Kidney (tissue), 14 donors: ENCODE data around the gene HTATIP2. TPM values are rescaled to one million over a fixed set of nuclear protein-coding genes. Genes with fewer than 3 reads are reported as not detected.

Source experiments
- DNase-seq, 5 donors: peaks; one replicate each; pipeline ENCODE4 v3.0.0-alpha.2; 2013 to 2020
- FAIRE-seq: peaks from 2 replicates; lab custom pipeline; 2012; peaks lifted over from hg19 to GRCh38; lab: Jason Lieb, UNC
- H3K27ac ChIP-seq, 2 donors: one replicate each; pipeline ENCODE4 v1.7.0; 2013; ENCODE audit warnings: low read depth in 2 of 2, low read length in 2 of 2, inconsistent platforms in 1 of 2
- H3K27me3 ChIP-seq: one replicate; pipeline ENCODE4 v1.7.1; 2013; ENCODE audit warnings: low read length, inconsistent platforms; ENCODE audit not compliant: control insufficient read depth, insufficient read depth
- H3K36me3 ChIP-seq, 3 donors: one replicate each; pipeline versions ENCODE4 v1.7.0 to v1.7.1; 2013; ENCODE audit warnings: low read length in 3 of 3, control low read depth in 1 of 3, inconsistent platforms in 1 of 3; ENCODE audit not compliant: insufficient read depth in 3 of 3, control insufficient read depth in 2 of 3
- H3K4me1 ChIP-seq, 3 donors: one replicate each; pipeline versions ENCODE4 v1.7.0 to v1.7.1; 2013; ENCODE audit warnings: low read length in 3 of 3, inconsistent platforms in 1 of 3, low read depth in 1 of 3; ENCODE audit not compliant: control insufficient read depth in 2 of 3, insufficient read depth in 2 of 3
- H3K4me3 ChIP-seq, 3 donors: one replicate each; pipeline versions ENCODE4 v1.7.0 to v1.8.1; 2013; ENCODE audit warnings: low read length in 3 of 3, control low read depth in 1 of 3, inconsistent platforms in 1 of 3
- H3K9ac ChIP-seq, 3 donors: one replicate each; pipeline versions ENCODE4 v1.7.0 to v1.7.1; 2013; ENCODE audit warnings: low read length in 3 of 3, control low read depth in 1 of 3, inconsistent platforms in 1 of 3
- H3K9me3 ChIP-seq, 3 donors: one replicate each; pipeline versions ENCODE4 v1.7.0 to v1.7.1; 2013; ENCODE audit warnings: low read length in 3 of 3, control low read depth in 1 of 3, inconsistent platforms in 1 of 3; ENCODE audit not compliant: control insufficient read depth in 2 of 3, insufficient read depth in 1 of 3
- CTCF ChIP-seq: IDR thresholded peaks from 3 replicates; pipeline ENCODE4 v1.5.1; 2012; ENCODE audit warnings: mild to moderate bottlenecking, moderate library complexity, borderline replicate concordance; ENCODE audit not compliant: insufficient read depth; ENCODE audit errors: extremely low read depth
- intact Hi-C: fragments of 100-400 bp; cut with DNase I; formaldehyde crosslinking; loops from one replicate; pipeline ENCODE4 v1.11.1; 2022
- polyA plus RNA-seq: library from polyadenylated mRNA; stranded (reverse); fragments of 350-450 nt; fragmentation: Illumina TruSeq; extraction: RNeasy Lipid Tissue Mini Kit (QIAGEN cat#74804); gene quantifications from one replicate; pipeline ENCODE4 v1.2.3, GENCODE V29; 2014; ENCODE audit warnings: low read depth, low replicate concordance; ENCODE audit not compliant: insufficient read depth
- total RNA-seq: library from RNA; stranded (reverse); fragmentation: NEBNext Ultra II Directional; extraction: Animal tissue kit (Norgen Biotek cat#: 25700); gene quantifications from one replicate; pipeline ENCODE4 v1.2.1, GENCODE V29; 2021
- donor health status: control.
- donor health status: control.
- donor health status: control.
- donor health status: control.
- donor health status: control.
- donor health status: DM: yes; HTN: yes; CAD: no.
- donor health status: Normal renal cell carcinoma (clear cell type).

Gene HTATIP2
- total and polyA plus RNA-seq, 2 donors from 2014 or later = 37.5 to 57.8 TPM

DNA sequence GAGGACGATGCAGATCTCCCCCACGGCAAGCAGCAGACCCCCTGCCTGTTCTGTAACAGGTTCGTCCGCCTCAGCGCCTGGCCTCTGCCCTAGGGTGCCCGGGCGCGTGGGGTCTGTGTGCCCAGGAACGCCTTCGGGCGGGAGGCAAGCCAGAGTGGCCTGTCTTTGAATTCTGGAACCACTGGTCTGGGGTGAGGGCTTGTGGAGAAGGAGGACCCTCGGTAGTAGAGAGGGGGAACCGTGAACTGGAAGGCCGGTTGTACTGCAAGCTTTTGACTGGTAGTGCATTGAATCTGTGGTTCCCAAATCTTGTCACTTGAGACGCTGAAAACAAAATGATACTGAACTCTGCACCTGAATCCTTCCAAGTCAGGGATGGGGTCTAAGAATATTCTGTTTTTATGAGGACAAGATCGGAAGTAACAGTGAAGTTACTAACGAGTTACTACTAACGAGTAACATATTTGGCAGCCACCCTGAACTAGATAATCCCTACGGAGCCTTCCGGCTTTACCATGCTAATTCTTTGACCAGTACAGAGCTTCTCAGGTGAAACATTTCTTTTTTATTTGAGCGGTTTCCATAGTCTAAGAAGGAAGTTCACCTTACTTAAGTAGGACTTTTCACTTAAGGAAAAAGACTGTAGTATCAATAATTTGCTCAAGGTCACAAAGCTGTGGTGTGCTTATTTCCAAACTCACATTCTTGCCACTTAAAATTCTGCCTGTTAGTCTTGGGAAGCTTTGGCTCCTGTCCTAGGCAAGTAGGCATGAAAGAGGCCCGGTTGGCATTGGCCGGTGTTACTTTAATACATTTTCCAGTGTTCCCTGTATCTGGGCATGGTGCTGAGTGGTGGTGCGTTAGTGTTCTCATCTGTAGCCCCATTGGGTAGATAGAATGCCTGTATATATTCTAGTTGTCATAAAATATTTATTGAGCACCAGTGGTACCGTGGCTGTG lies 24.9 kb downstream of the HTATIP2 start:
- intact Hi-C loops = no loop called here
- Histone ChIP-seq H3K27ac (peak overlapping the region; percentile 83 to 95), H3K4me1 (peaks cover 0 to 10% (median 8%) of the 10 kb centered on the region in 3 donors), H3K36me3 (no peaks in the 10 kb centered on the region), H3K9ac (peak overlapping the region; percentile 36 to 93 (median 71)), H3K27me3 (no peaks in the 10 kb centered on the region), H3K4me3 (peak overlapping the region; percentile 56 to 87 (median 75)), H3K9me3 (no peaks in the 10 kb centered on the region)
- DNase-seq = peak in 2 of 5 donors; percentile 7 to 61
- FAIRE-seq = no peak
- no peak for TF ChIP-seq CTCF

GRCh38 chr11:20397281-20397680 lies 33.8 kb downstream of the HTATIP2 start:
- no peaks in the 10 kb centered on the region for H3K4me1 ChIP-seq
- peak; percentile 25 for TF ChIP-seq CTCF
- H3K9ac ChIP-seq = no peak overlapping the region
- no peak overlapping the region for H3K27ac ChIP-seq
- H3K4me3 ChIP-seq = no peak overlapping the region
- FAIRE-seq (no peak), DNase-seq (peak in 3 of 5 donors; percentile 40 to 89 (median 85))
- H3K36me3 ChIP-seq = peaks cover 0 to 9% (median 0%) of the 10 kb centered on the region in 3 donors
- H3K27me3 ChIP-seq = no peaks in the 10 kb centered on the region
- H3K9me3 ChIP-seq = no peaks in the 10 kb centered on the region
- intact Hi-C loops = no loop called here

DNA sequence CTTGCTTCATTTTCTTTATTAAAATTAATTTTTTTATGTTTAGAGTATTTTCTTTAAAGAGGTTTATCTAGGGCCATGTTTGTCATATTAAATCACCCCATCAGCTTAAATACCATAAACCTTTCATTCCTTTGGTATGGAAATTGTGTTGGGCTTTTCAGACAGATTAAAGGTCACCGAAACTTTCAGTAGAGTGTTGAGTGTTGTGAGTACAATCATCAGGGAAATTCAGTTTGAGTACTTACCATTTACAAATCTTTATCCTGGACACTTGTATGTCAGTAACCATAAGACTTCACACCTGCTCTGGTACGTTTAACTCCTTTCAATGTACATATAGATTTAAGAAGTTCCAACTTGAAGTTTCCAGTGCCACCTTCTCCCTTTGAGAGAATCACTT lies 36.0 kb downstream of the HTATIP2 start:
- intact Hi-C loops = no loop called here
- no peak for FAIRE-seq
- H3K36me3 ChIP-seq = peaks cover 0 to 7% (median 4%) of the 10 kb centered on the region in 3 donors

More for the DNA sequence above, 36.0 kb downstream of the HTATIP2 start:
- Histone ChIP-seq H3K9me3 (no peaks in the 10 kb centered on the region), H3K4me1 (no peaks in the 10 kb centered on the region), H3K9ac (no peak overlapping the region), H3K4me3 (no peak overlapping the region), H3K27ac (no peak overlapping the region), H3K27me3 (no peaks in the 10 kb centered on the region)
- no peak for TF ChIP-seq CTCF
- no peak for DNase-seq
